T-helper 1 cell treated with Interleukin-12 subunit alpha and Interleukin-12 subunit beta and Interleukin-4 antibody, amounts not matched to agents 30 μg/mL and 1 μg/mL, for 36 hours (primary cell): ENCODE results near the gene IGF1R.

Experiments
- H3K27ac Mint-ChIP-seq: one replicate; pipeline ENCODE4 v1.8.0; 2021; ENCODE audit warnings: mild to moderate bottlenecking, mixed read lengths
- H3K27me3 Mint-ChIP-seq: one replicate; pipeline ENCODE4 v1.8.0; 2021; ENCODE audit warnings: low read depth, mixed read lengths
- H3K36me3 Mint-ChIP-seq: one replicate; pipeline ENCODE4 v1.8.0; 2021; ENCODE audit warnings: low read depth, mixed read lengths
- H3K4me1 Mint-ChIP-seq: one replicate; pipeline ENCODE4 v1.8.0; 2021; ENCODE audit warnings: low read depth, mixed read lengths
- H3K4me3 Mint-ChIP-seq: one replicate; pipeline ENCODE4 v1.8.0; 2021; ENCODE audit warnings: mild to moderate bottlenecking, moderate library complexity, mixed read lengths
- H3K9me3 Mint-ChIP-seq: one replicate; pipeline ENCODE4 v1.8.0; 2021; ENCODE audit warnings: mixed read lengths

The IGF1R gene

GRCh38 chr15:98717942-98718341 is 69.6 kb downstream of the IGF1R start:
- H3K4me1 Mint-ChIP-seq, result peaks cover 64% of the 10 kb centered on the region
- H3K27me3 Mint-ChIP-seq, result no peaks in the 10 kb centered on the region
- H3K27ac Mint-ChIP-seq, result no peak overlapping the region
- H3K4me3 Mint-ChIP-seq, result no peak overlapping the region
- H3K36me3 Mint-ChIP-seq, result peaks cover 1% of the 10 kb centered on the region
- no peaks in the 10 kb centered on the region for H3K9me3 Mint-ChIP-seq

- no peak overlapping the region for H3K27ac Mint-ChIP-seq
- peaks cover 58% of the 10 kb centered on the region for H3K4me1 Mint-ChIP-seq
- H3K36me3 Mint-ChIP-seq, result peaks cover 1% of the 10 kb centered on the region
- no peaks in the 10 kb centered on the region for H3K9me3 Mint-ChIP-seq
- no peak overlapping the region for H3K4me3 Mint-ChIP-seq
- no peaks in the 10 kb centered on the region for H3K27me3 Mint-ChIP-seq
These were observed 70.2 kb downstream of the IGF1R start for GRCh38 chr15:98718426-98719136.

- Mint-ChIP-seq H3K27me3 (no peaks in the 10 kb centered on the region), H3K4me3 (no peak overlapping the region), H3K9me3 (no peaks in the 10 kb centered on the region), H3K4me1 (peaks cover 51% of the 10 kb centered on the region), H3K36me3 (peaks cover 1% of the 10 kb centered on the region), H3K27ac (no peak overlapping the region)
These were observed 70.9 kb downstream of the IGF1R start for GRCh38 chr15:98719137-98719740.

GRCh38 chr15:98720031-98720430 is 71.7 kb downstream of the IGF1R start:
- Mint-ChIP-seq H3K36me3 (peaks cover 1% of the 10 kb centered on the region), H3K9me3 (no peaks in the 10 kb centered on the region), H3K4me1 (peaks cover 44% of the 10 kb centered on the region), H3K27ac (no peak overlapping the region), H3K27me3 (no peaks in the 10 kb centered on the region), H3K4me3 (no peak overlapping the region)

- Mint-ChIP-seq H3K27ac (no peak overlapping the region), H3K9me3 (no peaks in the 10 kb centered on the region), H3K27me3 (no peaks in the 10 kb centered on the region), H3K36me3 (peaks cover 1% of the 10 kb centered on the region), H3K4me3 (no peak overlapping the region), H3K4me1 (peaks cover 37% of the 10 kb centered on the region)
These were observed 72.5 kb downstream of the IGF1R start for GRCh38 chr15:98720577-98721565.

GRCh38 chr15:98722209-98722608 is 73.9 kb downstream of the IGF1R start:
- H3K9me3 Mint-ChIP-seq, result no peaks in the 10 kb centered on the region
- H3K36me3 Mint-ChIP-seq, result no peaks in the 10 kb centered on the region
- H3K27me3 Mint-ChIP-seq, result no peaks in the 10 kb centered on the region
- peaks cover 33% of the 10 kb centered on the region for H3K4me1 Mint-ChIP-seq
- H3K4me3 Mint-ChIP-seq, result no peak overlapping the region
- H3K27ac Mint-ChIP-seq, result no peak overlapping the region

GRCh38 chr15:98722645-98723044 is 74.3 kb downstream of the IGF1R start:
- H3K4me1 Mint-ChIP-seq, result peaks cover 35% of the 10 kb centered on the region

GRCh38 chr15:98723195-98723594 is 74.9 kb downstream of the IGF1R start:
- Mint-ChIP-seq H3K4me3 (no peak overlapping the region), H3K4me1 (peaks cover 31% of the 10 kb centered on the region), H3K36me3 (no peaks in the 10 kb centered on the region), H3K27me3 (no peaks in the 10 kb centered on the region), H3K9me3 (no peaks in the 10 kb centered on the region), H3K27ac (no peak overlapping the region)

More at GRCh38 chr15:98722645-98723044, 74.3 kb downstream of the IGF1R start:
- Mint-ChIP-seq H3K36me3 (no peaks in the 10 kb centered on the region), H3K9me3 (no peaks in the 10 kb centered on the region), H3K27ac (no peak overlapping the region), H3K27me3 (no peaks in the 10 kb centered on the region), H3K4me3 (no peak overlapping the region)

GRCh38 chr15:98724048-98724447 is 75.7 kb downstream of the IGF1R start:
- Mint-ChIP-seq H3K9me3 (no peaks in the 10 kb centered on the region), H3K4me3 (no peak overlapping the region), H3K27ac (no peak overlapping the region), H3K27me3 (no peaks in the 10 kb centered on the region), H3K36me3 (no peaks in the 10 kb centered on the region), H3K4me1 (peaks cover 30% of the 10 kb centered on the region)

- Mint-ChIP-seq H3K27me3 (no peaks in the 10 kb centered on the region), H3K4me1 (peaks cover 29% of the 10 kb centered on the region), H3K4me3 (no peak overlapping the region), H3K36me3 (no peaks in the 10 kb centered on the region), H3K27ac (no peak overlapping the region), H3K9me3 (no peaks in the 10 kb centered on the region)
These were observed 76.2 kb downstream of the IGF1R start for GRCh38 chr15:98724494-98724893.

- H3K27ac Mint-ChIP-seq, result no peak overlapping the region
- H3K9me3 Mint-ChIP-seq, result no peaks in the 10 kb centered on the region
- peaks cover 18% of the 10 kb centered on the region for H3K4me1 Mint-ChIP-seq
- no peaks in the 10 kb centered on the region for H3K36me3 Mint-ChIP-seq
- H3K27me3 Mint-ChIP-seq, result no peaks in the 10 kb centered on the region
- H3K4me3 Mint-ChIP-seq, result no peak overlapping the region
These were observed 77.5 kb downstream of the IGF1R start for GRCh38 chr15:98725874-98726273.

- Mint-ChIP-seq H3K27ac (no peak overlapping the region), H3K9me3 (no peaks in the 10 kb centered on the region), H3K4me1 (peaks cover 9% of the 10 kb centered on the region), H3K4me3 (no peak overlapping the region), H3K27me3 (no peaks in the 10 kb centered on the region), H3K36me3 (no peaks in the 10 kb centered on the region)
These were observed 79.0 kb downstream of the IGF1R start for GRCh38 chr15:98727115-98728040.

GRCh38 chr15:98728082-98728810 is 79.9 kb downstream of the IGF1R start:
- Mint-ChIP-seq H3K4me3 (no peak overlapping the region), H3K27ac (no peak overlapping the region), H3K9me3 (no peaks in the 10 kb centered on the region), H3K4me1 (peaks cover 7% of the 10 kb centered on the region), H3K27me3 (no peaks in the 10 kb centered on the region), H3K36me3 (no peaks in the 10 kb centered on the region)
